Measurements from ENCODE around the gene CLTA.
"Not testable (repeated sequence)": the region's sequence is repeated elsewhere in the genome, so short reads cannot be mapped to it uniquely, and the experiment has no call there.

Gene CLTA

DNA sequence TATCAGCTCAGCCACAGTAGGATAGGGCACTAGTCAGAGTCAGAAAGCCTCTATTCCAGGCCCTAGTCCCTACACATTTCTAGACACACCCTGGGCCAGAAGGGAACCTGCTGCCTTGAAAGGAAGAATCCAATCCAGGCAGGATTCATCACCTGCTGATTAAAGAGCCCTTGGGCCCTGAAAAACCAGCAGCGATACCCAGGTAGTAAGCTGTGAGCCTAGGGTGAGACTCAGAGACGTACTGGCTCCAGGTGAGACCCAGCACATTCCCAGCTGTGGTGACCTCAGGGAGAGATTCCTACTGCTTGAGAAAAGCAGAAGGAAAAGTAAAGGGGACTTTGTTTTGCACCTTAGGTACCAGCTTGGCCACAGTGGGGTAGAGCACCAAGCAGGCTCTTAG lies 16.9 kb upstream of the CLTA start:
- TF ChIP-seq POLR2AphosphoS5 (IDR thresholded peaks at IDR 0.05; ENCODE audit: low read depth, low read length), result no peak
- TF ChIP-seq TAF1 (IDR thresholded peaks at IDR 0.05; ENCODE audit: borderline replicate concordance, low read depth, low read length), result no peak
- TF ChIP-seq POLR2A (IDR thresholded peaks at IDR 0.05; ENCODE audit: low read depth, low read length), result no peak
- FAIRE-seq (no peak), DNase-seq (ENCODE audit: insufficient read length) (no peak)

GRCh38 chr9:36174271-36174670 lies 16.4 kb upstream of the CLTA start:
- DNase-seq (ENCODE audit: insufficient read length), result no peak
- no peak for FAIRE-seq

GRCh38 chr9:36174731-36175130 lies 16.0 kb upstream of the CLTA start:
- DNase-seq (ENCODE audit: insufficient read length) (no peak), FAIRE-seq (no peak)
- TF ChIP-seq POLR2A (IDR thresholded peaks at IDR 0.05; ENCODE audit: low read depth, low read length), result no peak
- TF ChIP-seq TAF1 (IDR thresholded peaks at IDR 0.05; ENCODE audit: borderline replicate concordance, low read depth, low read length), result no peak
- no peak for TF ChIP-seq POLR2AphosphoS5 (IDR thresholded peaks at IDR 0.05; ENCODE audit: low read depth, low read length)

More at GRCh38 chr9:36174271-36174670, 16.4 kb upstream of the CLTA start:
- no peak for TF ChIP-seq TAF1 (IDR thresholded peaks at IDR 0.05; ENCODE audit: borderline replicate concordance, low read depth, low read length)
- TF ChIP-seq POLR2A (IDR thresholded peaks at IDR 0.05; ENCODE audit: low read depth, low read length), result no peak
- TF ChIP-seq POLR2AphosphoS5 (IDR thresholded peaks at IDR 0.05; ENCODE audit: low read depth, low read length), result no peak

DNA sequence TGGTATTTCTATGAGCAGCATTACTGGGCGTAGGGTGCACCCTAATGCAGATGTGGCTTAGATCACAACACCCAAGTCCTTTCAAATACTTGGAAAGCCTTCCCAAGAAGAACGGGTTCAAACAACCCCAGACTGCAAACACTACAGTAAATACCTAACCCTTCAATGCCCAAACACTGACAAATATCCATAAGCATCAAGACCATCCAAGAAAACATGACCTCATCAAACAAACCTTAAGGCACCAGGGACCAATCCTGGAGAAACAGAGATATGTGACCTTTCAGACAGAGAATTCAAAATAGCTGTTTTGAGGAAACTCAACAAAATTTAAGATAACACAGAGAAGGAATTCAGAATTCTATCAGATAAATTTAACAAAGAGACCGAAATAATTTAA lies 15.5 kb upstream of the CLTA start:
- DNase-seq (ENCODE audit: insufficient read length); FAIRE-seq: not testable (repeated sequence)

DNA sequence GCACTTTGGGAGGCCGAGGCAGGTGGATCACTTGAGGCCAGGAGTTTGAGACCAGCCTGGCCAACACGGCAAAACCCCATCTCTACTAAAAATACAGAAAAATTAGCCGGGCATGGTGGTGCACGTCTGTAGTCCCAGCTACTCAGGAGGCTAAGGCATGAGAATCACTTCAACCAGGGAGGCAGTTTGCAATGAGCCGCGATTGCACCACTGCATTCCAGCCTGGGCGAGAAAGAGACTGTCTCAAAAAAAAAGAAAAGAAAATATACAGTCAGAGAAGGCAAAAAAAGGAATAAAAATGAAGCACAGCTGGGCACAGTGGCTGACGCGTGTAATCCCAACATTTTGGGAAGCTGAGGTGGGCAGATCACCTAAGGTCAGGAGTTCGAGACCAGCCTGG lies 14.2 kb upstream of the CLTA start:
- FAIRE-seq; DNase-seq (ENCODE audit: insufficient read length): not testable (repeated sequence)

- no peak for FAIRE-seq
- no peak for TF ChIP-seq TAF1 (IDR thresholded peaks at IDR 0.05; ENCODE audit: borderline replicate concordance, low read depth, low read length)
- TF ChIP-seq POLR2A (IDR thresholded peaks at IDR 0.05; ENCODE audit: low read depth, low read length), result no peak
- no peak for TF ChIP-seq POLR2AphosphoS5 (IDR thresholded peaks at IDR 0.05; ENCODE audit: low read depth, low read length)
- no peak for DNase-seq (ENCODE audit: insufficient read length)
These were observed 13.2 kb upstream of the CLTA start for GRCh38 chr9:36177571-36177970.

DNA sequence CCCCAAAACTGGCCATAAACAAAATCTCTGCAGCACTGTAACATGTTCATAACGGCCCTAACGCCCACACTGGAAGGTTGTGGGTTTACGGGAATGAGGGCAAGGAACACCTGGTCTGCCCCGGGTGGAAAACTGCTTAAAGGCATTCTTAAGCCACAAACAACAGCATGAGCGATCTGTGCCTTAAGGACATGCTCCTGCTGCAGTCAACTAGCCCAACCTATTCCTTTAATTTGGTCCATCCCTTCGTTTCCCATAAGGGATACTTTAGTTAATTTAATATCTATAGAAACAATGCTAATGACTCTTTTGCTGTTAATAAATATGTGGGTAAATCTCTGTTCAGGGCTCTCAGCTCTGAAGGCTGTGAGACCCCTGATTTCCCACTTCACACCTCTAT lies 10.5 kb upstream of the CLTA start:
- not testable (repeated sequence) for FAIRE-seq

GRCh38 chr9:36187414-36187813 lies 3.3 kb upstream of the CLTA start:
- FAIRE-seq (no peak), DNase-seq (ENCODE audit: insufficient read length) (no peak)
- TF ChIP-seq POLR2A (IDR thresholded peaks at IDR 0.05; ENCODE audit: low read depth, low read length), result no peak
- TF ChIP-seq TAF1 (IDR thresholded peaks at IDR 0.05; ENCODE audit: borderline replicate concordance, low read depth, low read length), result no peak
- no peak for TF ChIP-seq POLR2AphosphoS5 (IDR thresholded peaks at IDR 0.05; ENCODE audit: low read depth, low read length)

More for the DNA sequence above, 10.5 kb upstream of the CLTA start:
- not testable (repeated sequence) for DNase-seq (ENCODE audit: insufficient read length)

- FAIRE-seq, result no peak
These were observed 2.5 kb upstream of the CLTA start for GRCh38 chr9:36188212-36188611.

GRCh38 chr9:36189976-36190375 lies 745 bp upstream of the CLTA start:
- FAIRE-seq (no peak), DNase-seq (ENCODE audit: insufficient read length) (no peak)
- TF ChIP-seq POLR2A (IDR thresholded peaks at IDR 0.05; ENCODE audit: low read depth, low read length) (no peak), POLR2AphosphoS5 (IDR thresholded peaks at IDR 0.05; ENCODE audit: low read depth, low read length) (no peak), TAF1 (IDR thresholded peaks at IDR 0.05; ENCODE audit: borderline replicate concordance, low read depth, low read length) (no peak)

More at GRCh38 chr9:36188212-36188611, 2.5 kb upstream of the CLTA start:
- TF ChIP-seq POLR2A (IDR thresholded peaks at IDR 0.05; ENCODE audit: low read depth, low read length), result no peak
- no peak for DNase-seq (ENCODE audit: insufficient read length)

GRCh38 chr9:36191290-36191645 lies 547 bp downstream of the CLTA start:
- DNase-seq (ENCODE audit: insufficient read length) (no peak), FAIRE-seq (no peak)
- no peak for TF ChIP-seq TAF1 (IDR thresholded peaks at IDR 0.05; ENCODE audit: borderline replicate concordance, low read depth, low read length)
- TF ChIP-seq POLR2AphosphoS5 (IDR thresholded peaks at IDR 0.05; ENCODE audit: low read depth, low read length), result no peak
- TF ChIP-seq POLR2A (IDR thresholded peaks at IDR 0.05; ENCODE audit: low read depth, low read length), result no peak

- TF ChIP-seq POLR2A (IDR thresholded peaks at IDR 0.05; ENCODE audit: low read depth, low read length) (no peak), TAF1 (IDR thresholded peaks at IDR 0.05; ENCODE audit: borderline replicate concordance, low read depth, low read length) (no peak), POLR2AphosphoS5 (IDR thresholded peaks at IDR 0.05; ENCODE audit: low read depth, low read length) (no peak; the same call in 1 of the 2 replicates)
- DNase-seq (ENCODE audit: insufficient read length), result no peak
- no peak for FAIRE-seq
These were observed 965 bp downstream of the CLTA start for GRCh38 chr9:36191686-36192085.

DNA sequence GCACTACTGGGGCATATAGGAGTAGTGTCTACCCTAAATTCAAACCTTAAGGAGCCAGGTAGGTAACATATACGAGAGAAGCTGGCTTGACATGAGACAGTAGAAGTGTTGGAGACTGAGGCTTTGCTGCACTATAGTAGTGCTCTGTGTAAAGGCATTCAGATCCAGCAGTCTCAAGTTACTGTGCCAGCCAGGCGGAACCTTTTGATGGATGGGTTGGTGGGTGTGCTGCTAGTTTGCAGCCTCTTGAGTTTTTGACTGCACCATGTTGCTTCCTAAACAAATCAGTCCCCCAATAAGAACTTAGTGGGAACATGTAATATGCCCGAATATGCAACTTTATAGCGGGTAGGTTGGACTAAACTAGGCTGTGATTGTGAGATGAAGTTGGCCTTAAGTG lies 1.5 kb downstream of the CLTA start:
- FAIRE-seq (no peak), DNase-seq (ENCODE audit: insufficient read length) (no peak)
- no peak for TF ChIP-seq TAF1 (IDR thresholded peaks at IDR 0.05; ENCODE audit: borderline replicate concordance, low read depth, low read length)
- TF ChIP-seq POLR2A (IDR thresholded peaks at IDR 0.05; ENCODE audit: low read depth, low read length), result no peak
- TF ChIP-seq POLR2AphosphoS5 (IDR thresholded peaks at IDR 0.05; ENCODE audit: low read depth, low read length), result no peak

DNA sequence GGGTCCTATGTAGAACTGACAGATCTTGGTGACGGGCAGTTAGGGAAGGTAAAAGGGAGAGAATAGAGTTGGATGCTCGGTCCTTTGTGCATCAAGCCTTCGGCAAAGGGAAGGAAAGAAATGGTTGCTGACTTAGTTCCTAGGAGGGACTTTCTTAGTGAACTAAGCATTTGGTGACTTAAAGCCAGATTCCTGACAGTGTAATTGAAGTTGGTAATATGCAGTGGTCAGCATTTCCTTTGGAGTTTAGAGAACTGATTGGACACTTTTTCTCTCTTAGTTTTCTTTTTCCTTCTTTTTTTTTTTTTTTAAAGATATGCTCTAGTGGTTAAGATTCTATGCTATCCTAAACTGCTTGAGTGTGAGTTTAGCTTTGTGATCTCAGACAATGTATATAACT lies 2.3 kb downstream of the CLTA start:
- FAIRE-seq (no peak), DNase-seq (ENCODE audit: insufficient read length) (no peak)
- TF ChIP-seq TAF1 (IDR thresholded peaks at IDR 0.05; ENCODE audit: borderline replicate concordance, low read depth, low read length), result no peak
- no peak for TF ChIP-seq POLR2A (IDR thresholded peaks at IDR 0.05; ENCODE audit: low read depth, low read length)
- no peak for TF ChIP-seq POLR2AphosphoS5 (IDR thresholded peaks at IDR 0.05; ENCODE audit: low read depth, low read length)
